ENCODE results near the gene CDCA3.

- TF ChIP-seq POLR2AphosphoS5 (IDR thresholded peaks at IDR 0.05; ENCODE audit: low read depth, low read length) (no peak), POLR2A (IDR thresholded peaks at IDR 0.05; ENCODE audit: low read depth, low read length) (no peak), TAF1 (IDR thresholded peaks at IDR 0.05; ENCODE audit: borderline replicate concordance, low read depth, low read length) (no peak)
Observed at GRCh38 chr12:6823182-6824084, 27.7 kb downstream of the CDCA3 start.

All from GM12892 (cell line).